GM21576 (cell line): ENCODE data around the gene UNC93B1.
"Not testable (repeated sequence)": the region's sequence is repeated elsewhere in the genome, so short reads cannot be mapped to it uniquely, and the experiment has no call there.

Experiments used
- ATAC-seq: cut with Tn5 transposase; IDR thresholded peaks from one replicate; pipeline ENCODE4 v1.9.1; 2021; ENCODE audit warnings: mild to moderate bottlenecking, moderate library complexity; ENCODE audit not compliant: unreplicated experiment

The UNC93B1 gene

DNA sequence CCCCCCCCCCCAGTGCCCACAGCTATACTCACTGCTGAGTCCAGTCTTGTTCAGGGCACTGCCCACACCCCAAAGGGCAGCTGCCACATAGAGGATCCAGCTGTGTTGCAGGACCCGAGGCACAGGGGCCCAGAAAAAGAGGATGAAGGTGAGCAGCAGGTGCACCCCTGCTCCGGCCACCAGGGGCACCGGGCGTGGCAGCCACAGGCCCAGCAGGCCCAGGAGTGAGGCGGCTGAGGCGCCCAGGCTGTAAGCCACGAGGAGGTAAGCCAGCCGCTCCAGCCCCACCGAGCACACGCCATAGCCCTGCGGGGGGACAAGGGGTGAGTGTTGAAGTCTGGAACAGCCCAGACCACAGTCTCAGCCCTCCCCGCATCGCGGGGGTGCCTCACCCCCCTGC is 8.3 kb downstream of the UNC93B1 start:
- ATAC-seq: not testable (repeated sequence)

DNA sequence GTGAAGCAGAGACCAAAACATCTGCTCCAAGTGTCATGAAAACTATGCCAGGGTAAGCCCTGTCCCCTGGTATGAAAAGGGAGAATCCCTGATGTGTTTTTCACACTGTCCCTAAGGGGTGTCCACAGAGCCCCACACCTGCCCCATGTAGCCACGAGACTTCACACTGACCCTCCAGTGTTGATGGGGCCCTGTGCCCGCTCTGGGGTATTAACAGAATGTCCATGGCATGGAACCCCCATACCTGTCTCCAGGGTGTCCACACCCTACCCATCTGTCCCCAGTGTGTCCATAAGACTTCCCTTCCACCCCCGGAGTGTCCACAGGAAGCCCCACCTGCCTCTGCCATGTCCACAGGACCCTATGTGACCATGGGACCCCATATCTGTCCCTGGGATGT is 8.8 kb downstream of the UNC93B1 start:
- ATAC-seq: not testable (repeated sequence)

DNA sequence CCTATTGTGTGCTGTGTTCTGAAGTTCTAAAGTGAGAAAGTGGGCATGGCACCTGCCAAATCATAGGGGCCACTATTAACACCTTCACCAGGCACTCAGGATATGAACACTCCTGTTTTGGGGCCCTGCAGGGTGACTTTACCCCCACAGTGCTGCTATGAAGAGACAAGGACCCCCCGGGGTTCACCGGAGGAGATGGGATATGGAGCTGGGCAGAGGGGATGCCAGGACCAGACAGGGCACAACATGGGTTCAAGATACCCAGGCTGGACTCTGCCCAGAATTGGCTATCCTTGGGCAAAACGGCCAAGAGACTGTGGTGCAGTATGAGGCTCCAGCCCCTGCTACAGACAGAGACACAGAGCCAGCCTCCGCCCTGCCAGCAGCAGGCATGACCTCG is 9.5 kb downstream of the UNC93B1 start:
- ATAC-seq: not testable (repeated sequence)

DNA sequence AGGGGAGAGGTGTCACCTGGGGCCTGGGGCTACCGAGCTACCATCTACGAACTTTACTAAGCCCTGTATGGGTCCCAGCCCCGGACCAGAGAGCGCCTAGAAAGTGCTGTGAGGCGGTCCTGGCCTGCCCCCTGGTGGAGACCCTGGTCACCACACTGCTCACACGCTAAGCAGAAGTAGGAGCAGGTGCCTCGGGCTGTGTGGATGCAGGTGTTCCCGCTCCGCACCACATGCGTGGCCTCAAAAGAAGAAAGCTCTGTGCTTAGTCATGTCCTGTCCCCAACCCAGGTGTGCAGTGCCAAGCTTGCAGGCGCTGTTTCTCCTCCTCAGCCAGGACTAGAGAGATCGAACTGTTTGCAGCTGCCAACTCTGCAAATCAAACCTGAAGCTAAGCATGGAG is 10.1 kb downstream of the UNC93B1 start:
- not testable (repeated sequence) for ATAC-seq

DNA sequence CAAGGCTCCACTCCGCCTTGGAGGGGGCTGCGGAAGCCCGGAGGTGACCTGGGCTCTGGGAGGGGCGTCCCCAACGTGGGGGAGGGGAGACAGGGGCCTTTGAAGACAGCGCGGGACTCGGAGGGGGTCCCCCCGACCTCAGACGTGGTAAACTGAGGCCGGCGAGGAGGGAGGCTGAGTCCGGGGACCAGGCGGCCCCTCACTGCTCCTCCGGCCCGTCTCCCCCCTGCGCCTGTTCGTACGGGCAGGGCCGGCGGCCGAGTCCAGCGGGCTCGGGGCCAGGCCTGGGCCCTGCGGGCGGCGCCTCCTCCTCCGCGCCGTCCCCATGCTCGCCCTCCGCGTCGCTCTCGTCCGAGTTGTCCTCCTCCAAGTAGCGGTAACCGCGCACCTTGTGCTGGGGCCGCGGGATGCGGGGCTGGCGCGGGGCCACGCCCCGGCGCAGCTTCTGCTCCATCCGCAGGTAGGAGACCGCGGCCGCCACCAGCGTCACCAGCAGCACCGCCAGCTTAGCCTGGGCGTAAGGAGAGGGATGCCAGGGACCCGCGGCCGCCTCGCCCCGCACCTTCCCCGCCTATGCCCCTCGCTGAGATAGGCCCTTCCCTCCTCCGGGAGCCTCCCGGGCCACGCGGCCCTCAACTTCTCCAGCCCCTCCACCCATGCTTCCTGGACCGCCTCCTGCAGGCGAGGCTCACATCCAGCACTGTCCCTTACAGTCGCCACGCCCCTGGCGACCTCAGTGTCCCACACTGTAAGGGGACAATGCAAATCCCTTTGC is 12.4 kb downstream of the UNC93B1 start:
- not testable (repeated sequence) for ATAC-seq

DNA sequence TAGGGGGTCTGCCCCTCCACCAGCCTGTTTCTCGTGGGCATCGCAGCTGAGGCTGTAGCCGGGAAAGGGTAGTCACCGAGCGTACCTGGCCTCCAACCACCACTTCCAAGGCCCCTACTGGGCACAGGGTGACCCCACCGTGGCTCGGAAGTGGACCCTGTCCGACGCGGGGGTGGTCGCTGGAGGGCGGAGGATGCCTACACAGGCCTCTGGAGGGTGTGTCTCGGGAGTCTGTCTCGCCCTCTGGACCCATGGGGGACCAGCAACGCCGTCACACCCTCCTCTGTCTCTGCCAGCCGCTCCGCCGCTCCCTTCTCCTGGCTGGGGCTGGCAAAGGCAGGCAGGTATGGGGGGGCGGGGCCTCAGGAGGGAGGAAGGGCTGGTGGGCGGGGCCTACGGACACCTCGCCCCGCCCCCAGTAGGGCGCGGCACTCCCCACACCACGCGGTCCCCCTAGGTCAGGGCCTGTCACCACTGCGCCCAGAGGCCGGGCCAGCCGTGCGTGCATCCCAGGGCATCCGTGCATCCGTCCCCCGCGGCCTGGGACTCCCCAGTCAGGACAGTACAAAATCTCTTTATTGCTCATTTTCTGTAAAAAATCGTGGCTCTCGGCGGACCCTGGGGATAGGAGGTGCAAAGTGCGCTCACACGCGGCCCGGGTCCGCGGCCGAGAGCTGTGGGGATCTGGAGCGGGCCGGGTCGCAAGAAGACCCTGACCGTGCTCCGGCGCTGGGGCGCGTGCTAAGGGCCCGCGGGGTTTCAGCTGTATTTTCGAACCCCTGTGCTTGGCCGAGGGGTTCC is 13.2 kb downstream of the UNC93B1 start:
- not testable (repeated sequence) for ATAC-seq

DNA sequence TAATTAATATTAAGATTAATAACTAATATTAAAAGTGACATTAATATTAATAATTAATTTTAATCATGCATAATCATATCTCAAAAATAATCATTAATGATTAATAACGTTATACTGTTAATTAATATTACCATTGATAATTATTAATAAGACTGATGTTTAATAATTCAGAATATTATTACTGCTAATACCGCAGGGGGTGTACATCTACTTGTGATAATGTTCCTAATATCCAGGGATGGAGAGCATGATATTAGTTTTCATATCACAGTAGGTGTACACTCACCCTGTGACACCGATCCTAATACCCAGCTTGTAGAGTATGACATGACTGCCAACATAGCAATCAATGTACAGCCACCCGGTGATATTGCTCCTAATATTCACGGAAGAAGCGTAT is 18.6 kb downstream of the UNC93B1 start:
- not testable (repeated sequence) for ATAC-seq

DNA sequence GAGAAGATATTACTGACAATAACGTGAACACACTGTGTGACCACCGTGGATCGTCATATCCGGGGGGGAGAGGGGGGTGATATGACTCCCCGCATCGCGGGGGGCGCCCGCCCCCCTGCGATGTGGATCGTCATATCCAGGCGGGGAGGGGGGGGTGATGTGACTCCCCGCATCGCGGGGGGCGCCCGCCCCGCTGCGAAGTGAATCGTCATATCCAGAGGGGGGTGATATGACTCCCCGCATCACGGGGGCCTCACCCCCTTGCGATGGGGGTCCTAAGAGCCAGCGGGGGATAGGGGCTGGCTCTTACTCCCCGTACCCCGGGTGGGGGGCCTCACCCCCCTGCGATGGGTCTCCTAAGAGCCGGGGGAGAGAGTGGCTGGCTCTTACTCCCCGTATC is 19.9 kb downstream of the UNC93B1 start:
- no peak for ATAC-seq

DNA sequence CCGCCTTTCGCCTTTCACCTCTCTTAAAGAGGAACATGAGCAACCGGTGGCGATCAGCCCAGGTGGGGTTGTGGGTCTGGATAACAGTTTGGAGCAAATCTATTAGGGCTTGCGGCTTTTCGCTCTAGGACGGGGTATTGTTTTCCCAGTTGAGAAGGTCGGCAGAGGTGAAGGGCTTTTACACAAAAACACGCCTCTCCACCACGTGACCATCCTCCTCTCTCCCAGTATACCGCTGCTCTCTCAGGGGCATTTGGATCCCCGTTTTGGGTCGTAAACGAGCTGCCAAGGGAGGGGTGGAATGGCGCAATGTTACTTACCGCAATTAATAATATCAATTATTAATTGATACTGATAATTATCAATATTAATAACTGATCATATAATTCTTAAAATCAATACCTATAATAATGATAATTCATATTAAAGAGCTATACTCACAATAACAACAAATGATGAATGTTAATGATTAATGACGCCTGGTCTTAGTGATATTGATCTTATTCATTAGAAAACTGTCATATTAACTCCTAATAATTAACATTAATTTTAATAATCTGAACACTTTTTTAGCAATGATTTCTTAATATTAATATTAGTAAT is 21.5 kb downstream of the UNC93B1 start:
- ATAC-seq: not testable (repeated sequence)

DNA sequence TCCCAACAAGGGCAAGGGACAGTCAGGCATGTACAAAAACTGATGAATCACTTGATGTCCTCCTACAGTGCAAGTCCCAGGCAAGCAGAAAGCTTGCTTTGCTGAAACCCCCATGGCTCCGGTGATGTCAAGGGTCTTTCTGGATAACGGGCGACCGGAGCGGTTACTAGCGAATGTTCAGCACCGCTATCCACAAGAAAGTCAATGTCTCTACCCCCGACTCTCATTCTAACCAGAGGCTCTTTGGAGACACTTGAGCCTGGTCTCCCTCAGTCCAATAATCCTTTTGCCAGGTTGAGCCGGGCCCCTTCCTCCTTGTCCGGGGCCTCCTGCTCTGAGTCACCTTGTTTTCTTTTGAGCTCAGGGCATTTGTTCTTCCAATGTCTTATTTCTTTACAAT is 22.7 kb downstream of the UNC93B1 start:
- not testable (repeated sequence) for ATAC-seq

DNA sequence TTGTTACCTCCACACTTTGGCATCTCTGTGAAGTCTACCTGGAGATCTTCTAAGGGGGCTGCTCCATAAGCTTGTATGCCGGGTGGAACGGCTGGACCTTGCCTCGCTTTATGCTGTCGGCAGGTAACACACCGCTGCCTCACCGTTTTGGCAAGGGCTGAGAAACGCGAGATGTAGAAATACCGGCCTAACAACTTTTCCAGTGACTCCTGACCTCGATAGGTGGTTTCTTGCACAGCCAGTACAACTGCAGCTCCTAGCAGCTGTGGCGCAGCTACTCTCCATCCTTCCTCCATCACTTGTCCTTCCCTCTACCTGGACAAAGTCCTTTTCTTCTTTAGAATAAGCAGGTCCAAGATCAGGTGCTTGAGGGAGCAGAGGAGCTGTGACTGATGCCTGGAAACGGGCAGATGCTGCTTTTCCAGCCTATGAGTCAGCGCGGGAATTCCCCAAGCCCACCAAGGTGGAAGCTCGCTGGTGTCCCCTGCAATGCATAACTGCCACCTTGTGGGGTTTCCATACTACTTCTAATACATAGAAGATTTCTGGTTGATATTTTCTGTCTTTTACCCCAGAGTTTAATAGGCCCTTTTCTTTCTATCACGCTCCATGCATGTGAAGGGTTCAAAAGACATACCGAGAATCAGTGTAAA is 25.0 kb downstream of the UNC93B1 start:
- ATAC-seq: not testable (repeated sequence)

DNA sequence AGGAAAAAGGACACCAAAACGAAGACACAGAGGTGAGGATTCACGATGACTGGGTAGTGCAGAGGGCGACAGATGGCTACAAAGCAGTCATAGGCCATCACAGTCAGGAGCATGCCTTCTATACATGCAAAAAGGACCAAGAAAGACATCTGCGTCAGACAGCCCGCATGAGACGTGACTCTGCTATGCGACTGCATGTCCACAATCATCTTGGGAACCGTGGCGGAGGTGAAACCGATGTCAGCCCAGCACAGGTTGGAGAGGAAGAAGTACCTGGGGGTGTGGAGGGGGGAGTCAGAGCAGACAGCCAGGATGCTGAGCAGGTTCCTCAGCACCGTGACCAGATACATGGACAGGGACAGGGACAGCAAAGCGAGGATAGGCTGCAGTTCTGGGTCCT is 29.2 kb downstream of the UNC93B1 start:
- ATAC-seq: not testable (repeated sequence)

DNA sequence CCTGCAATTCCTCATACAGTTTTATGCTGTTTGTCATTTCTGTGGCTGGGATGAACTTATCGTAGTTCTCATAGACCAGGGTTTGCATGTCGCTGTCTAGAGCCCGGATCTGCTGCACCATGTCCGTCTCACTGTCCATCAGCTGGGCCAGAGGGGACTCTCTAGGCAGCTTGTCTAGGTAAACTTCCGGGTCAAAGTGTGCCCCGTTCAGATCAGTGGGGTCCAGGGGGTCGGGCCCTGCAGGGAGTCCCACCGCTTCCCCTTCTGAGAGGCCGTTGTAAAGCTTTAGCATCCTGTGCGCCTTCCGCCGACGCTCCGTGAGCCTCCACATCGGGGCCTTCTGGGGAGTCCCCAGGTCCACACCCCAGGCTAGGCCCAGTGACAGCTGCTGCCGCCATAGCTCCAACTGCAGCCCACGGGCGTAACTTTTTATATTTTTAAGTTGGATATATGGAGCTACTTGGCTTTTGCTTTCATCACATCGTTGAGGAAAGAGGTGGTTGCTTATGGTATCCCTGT is 38.0 kb downstream of the UNC93B1 start:
- ATAC-seq: not testable (repeated sequence)

DNA sequence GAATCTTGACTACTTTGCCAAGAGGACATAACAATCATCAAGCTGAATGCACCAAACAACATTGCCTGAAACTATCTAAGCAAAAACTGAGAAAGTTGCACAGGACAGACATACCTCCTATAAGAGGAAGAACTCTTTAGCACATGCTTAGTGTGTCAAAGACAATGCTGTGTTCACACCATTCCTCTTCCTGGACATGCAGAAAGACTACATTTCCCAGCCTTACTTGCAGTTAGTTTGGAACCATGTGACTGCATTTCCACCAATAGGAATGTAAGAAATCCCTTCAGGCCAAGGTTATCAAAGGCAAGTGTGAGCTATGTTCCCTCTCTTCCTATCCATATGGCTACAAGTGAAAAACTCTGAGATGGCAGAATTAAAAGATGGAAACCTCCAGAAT is 39.2 kb downstream of the UNC93B1 start:
- ATAC-seq: not testable (repeated sequence)

DNA sequence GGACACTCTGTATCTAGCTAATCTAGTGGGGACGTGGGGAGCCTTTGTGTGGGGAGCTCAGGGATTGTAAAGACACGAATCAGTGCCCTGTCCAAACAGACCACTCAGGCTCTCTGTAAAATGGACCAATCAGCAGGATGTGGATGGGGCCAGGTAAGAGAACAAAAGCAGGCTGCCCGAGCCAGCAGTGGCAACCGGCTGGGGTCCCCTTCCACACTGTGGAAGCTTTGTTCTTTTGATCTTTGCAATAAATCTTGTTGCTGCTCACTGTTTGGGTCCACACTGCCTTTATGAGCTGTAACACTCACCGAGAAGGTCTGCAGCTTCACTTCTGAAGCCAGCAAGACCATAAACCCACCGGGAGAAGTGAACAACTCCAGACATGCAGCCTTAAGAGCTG is 40.0 kb downstream of the UNC93B1 start:
- not testable (repeated sequence) for ATAC-seq

DNA sequence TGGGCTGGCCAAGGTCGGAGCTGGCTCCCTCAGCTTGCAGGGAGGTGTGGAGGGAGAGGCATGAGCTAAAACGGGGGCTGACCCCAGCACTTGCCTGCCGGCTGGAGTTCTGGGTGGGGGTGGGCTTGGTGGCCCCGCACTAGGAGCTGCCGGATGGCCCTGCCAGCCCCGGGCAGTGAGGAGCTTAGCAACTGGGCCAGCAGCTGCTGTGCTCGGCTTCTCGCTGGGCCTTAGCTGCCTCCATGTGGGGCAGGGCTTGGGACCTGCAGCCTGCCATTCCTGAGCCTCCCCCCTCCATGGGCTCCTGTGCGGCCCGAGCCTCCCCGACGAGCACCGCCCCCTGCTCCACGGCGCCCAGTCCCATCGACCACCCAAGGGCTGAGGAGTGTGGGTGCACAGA is 40.7 kb downstream of the UNC93B1 start:
- ATAC-seq: not testable (repeated sequence)

DNA sequence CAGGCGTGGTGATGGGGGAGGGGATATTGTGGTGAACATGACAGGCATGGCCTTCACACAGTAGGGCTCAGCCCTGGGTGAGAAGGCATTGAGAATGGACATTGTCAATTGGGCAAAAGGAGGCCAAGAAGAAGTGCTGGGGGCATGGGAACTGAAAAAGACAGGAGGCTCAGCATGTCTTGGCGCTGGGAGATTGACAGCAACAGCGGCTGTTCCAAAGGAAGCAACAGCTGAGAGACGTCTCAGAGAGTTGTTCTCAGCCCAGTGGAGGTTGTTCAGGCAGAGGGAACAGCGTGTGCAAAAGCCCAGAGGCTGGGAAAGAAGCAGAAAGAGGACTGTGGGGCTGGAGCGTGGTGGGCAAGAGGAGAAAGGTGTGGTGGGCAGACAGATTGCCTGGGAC is 47.7 kb downstream of the UNC93B1 start:
- ATAC-seq: not testable (repeated sequence)

DNA sequence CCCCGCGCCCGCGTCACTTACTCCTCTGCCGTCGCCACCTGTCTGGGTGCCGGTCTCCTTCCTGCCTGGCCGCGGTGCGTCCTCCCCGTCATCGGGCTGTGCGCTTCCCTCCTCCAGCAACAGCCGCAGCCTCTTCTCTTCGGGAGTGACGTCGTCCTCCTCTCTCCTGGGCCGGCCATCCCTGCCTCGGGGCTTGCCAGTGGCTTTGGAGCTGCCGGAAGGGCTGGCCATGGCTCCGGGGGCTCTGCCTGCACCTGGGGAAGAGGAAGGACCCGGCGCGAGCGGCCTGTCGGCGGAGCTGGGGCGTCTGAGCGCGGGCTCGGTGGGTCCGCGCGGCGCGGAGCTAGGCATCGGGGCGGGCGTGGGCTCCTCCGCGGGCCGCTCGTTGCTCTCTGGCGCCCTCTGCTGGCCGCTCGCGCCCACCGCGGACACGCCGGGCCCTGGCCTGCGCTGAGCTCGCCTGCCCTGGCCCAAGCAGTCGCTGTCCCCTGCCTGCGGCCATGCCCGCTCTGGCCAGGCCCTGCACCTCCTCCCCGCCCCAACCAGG is 48.4 kb downstream of the UNC93B1 start:
- not testable (repeated sequence) for ATAC-seq

DNA sequence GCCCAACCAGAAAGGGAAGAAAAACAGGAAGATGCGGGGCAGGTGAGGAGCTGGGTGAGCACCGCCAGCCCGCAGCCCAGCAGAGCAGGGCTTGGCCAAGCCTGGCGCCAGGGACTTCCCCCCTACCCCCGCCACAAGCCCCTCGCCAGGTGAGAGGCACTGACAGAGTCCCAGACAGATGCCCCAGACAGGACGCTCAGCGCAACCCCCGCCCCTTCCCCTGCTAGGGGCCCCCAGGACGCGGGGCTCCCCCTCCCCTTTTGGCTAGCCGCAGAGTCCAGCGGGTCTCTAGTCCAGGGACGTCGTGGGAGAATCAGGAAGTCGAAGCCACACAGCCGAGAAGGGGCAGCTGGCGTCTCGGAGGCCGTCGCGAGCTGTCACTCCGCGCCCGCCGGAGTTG is 48.9 kb downstream of the UNC93B1 start:
- ATAC-seq: not testable (repeated sequence)

DNA sequence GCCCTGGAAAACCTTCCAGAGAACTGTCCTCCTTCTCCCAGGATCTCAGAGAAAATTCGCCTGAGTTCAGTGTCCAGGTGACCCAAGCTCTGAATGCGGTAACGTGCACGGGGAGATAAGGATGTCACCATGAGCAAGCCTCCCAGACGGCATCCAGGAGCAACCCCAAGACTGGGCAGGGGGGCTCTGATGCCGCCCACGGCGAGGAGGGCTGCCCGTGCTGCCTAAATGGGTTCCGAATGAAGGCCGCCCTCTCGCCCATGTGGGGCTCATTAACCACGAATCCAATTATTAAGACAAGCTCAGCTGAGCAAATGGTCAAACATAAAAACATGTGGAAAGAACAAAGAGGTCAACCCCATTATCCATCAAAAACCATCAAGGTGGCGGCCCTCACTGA is 49.6 kb downstream of the UNC93B1 start:
- ATAC-seq: not testable (repeated sequence)

DNA sequence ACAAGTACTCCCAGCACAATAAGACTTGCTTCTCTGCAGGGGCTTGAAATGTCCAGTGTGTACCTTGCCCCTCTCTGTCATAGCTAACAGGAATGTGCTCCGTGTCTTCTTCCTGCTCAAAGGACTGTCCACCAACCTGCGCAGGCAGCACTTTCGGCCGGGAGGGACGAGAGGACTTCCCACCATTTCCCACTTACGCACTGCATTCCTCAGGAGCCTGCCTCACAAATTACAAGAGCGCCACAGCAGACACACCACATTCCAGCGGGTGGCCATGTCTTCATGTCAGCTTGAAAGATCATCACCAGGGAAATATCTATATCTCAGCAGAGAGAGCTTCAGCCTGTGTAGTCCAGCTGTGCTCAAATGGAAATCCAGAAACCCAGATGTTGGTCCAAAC is 53.2 kb downstream of the UNC93B1 start:
- ATAC-seq: not testable (repeated sequence)
